Lung microvascular endothelial cell (primary cell): ENCODE measurements around the gene LEKR1. TPM values are rescaled to one million over a fixed set of nuclear protein-coding genes. Genes with fewer than 3 reads are reported as not detected.

Experiments
- DNase-seq, 2 donors: peaks; one replicate each; pipeline versions ENCODE4 v3.0.0 to v3.0.0-alpha.2; 2010; ENCODE audit warnings: low read depth in 2 of 2
- total RNA-seq: library from RNA; depleted of rRNA; stranded (reverse); fragments of >200 nt; gene quantifications from 2 replicates; pipeline ENCODE4 v1.2.1, GENCODE V29; 2014

The LEKR1 gene
- total RNA-seq, 1 donor from 2014 or later: 0.60 TPM

GRCh38 chr3:156978481-156978961 lies 152.4 kb downstream of the LEKR1 start:
- DNase-seq: no peak

- DNase-seq: no peak
Observed at GRCh38 chr3:156981005-156981404, 154.9 kb downstream of the LEKR1 start.

GRCh38 chr3:156983559-156983958 lies 157.4 kb downstream of the LEKR1 start:
- no peak for DNase-seq

GRCh38 chr3:156985711-156986110 lies 159.6 kb downstream of the LEKR1 start:
- DNase-seq: no peak

GRCh38 chr3:156987946-156988345 lies 161.8 kb downstream of the LEKR1 start:
- DNase-seq: no peak

DNA sequence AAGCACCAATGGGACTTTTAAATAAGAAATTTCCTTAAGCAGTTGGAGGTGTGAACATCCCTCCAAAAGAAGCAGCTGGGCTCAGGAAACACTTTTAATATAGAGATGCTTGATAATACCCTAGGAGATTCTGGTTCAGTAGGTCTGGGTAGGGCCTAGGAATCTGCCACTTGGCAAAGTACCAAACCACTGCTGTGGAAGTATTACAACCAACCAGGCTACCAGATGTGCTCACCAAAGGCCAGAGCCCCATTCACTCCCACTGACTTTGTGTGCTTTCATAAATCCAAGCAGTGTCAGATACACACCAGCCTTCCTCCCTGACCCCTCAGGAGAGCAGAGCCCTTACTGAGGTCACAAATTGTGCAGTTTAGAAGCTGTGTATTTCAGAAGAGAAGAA lies 171.2 kb downstream of the LEKR1 start:
- no peak for DNase-seq

GRCh38 chr3:157001221-157001957 lies 175.2 kb downstream of the LEKR1 start:
- DNase-seq: no peak

GRCh38 chr3:157021679-157022078 lies 195.5 kb downstream of the LEKR1 start:
- DNase-seq: no peak

- no peak for DNase-seq
Observed at GRCh38 chr3:157023226-157023625, 197.1 kb downstream of the LEKR1 start.

DNA sequence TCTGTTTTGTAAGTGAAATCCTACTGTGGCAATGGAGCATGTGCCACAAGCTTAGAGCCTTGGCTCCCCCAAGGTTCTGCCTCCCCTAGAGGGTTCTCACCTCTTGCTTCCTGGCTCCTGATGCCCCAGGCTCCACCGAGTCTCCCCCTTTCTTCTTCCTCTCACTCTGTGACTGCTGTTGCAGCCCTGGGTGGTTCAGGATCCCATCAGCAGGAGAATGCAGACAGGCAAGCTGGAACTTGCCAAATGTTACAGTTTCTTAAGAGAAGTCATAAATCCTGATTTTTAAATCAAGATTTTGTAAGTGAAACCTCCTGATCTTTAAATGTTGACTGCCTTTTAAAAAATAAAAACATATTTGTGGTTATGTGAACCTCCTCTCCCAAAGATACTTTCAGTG lies 199.9 kb downstream of the LEKR1 start:
- DNase-seq: no peak

DNA sequence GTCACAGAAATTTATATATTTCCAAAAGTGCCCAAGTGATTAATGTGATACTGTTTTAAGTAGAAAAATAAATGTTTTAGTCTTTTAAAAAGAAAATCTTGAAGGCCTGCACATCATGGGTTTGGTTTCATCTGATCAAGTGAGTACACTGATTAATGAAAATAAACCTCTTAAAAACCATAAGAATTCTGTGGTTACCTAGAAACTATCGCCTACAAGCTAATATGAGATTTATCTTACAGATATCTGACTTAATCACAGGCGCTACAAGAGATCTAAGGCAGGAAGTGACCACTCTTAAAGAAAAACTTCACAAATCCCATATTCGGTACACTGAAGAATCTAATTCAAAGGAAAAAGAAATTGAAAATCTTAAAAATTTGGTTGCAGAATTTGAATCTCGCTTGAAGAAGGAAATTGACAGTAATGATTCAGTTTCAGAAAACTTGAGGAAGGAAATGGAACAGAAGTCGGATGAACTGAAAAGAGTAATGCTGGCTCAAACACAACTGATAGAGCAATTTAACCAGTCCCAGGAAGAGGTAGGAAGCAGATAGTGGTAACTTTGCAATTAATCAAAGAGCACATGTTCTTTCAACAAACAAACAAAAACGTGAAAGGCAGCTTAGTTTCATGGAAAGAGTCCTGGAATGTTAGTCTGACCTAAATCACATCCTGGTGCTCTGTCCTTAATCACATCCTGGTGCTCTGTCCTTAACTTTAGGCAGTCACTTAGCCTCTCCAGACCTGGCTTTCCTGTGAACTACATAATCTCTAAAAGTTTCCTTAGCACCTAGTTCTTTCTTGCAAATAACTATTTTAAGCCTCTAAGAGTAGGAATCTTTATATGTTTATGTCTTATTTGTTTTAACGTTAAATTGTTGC lies 201.9 kb downstream of the LEKR1 start:
- DNase-seq: peak in 1 of 2 donors; percentile 47

GRCh38 chr3:157029365-157029790 lies 203.2 kb downstream of the LEKR1 start:
- no peak for DNase-seq

DNA sequence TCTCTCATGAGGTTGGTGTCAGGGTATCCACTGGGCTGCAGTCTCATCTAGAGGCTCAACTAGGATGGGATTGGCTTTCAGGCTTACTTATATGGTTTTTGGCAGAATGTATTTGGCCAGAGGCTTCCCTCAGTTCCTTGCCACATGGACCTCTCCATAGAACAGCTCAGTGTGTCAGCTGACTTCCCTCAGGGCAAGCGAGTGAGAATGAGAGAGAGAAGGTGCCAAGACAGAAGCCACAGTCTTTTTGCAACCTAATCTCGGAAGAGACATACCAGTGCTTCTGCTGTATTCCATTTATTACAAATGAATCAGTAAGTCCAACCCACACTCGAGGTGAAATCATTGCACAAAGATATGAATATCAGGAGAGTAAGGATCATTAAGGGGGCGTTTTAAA lies 204.6 kb downstream of the LEKR1 start:
- DNase-seq: no peak

DNA sequence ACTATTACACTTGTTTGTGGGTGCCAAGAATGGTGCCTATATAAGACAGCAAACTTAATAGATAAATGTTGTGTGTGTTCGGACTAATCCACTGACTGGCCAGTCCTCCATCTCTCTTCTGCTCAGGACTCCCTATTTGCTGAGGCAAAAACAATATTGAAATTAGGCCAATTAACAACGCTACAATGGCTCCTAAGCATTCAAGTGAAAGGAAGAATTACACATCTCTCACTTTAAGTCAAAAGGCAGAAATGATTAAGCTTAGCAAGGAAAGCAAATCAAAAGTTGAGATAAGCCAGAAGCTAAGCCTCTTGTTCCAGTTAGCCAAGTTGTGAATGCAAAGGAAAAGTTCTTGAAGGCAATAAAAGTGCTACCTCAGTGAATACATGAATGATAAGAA lies 206.8 kb downstream of the LEKR1 start:
- no peak for DNase-seq

- DNase-seq: no peak
Observed at GRCh38 chr3:157040456-157040855, 214.3 kb downstream of the LEKR1 start.

DNA sequence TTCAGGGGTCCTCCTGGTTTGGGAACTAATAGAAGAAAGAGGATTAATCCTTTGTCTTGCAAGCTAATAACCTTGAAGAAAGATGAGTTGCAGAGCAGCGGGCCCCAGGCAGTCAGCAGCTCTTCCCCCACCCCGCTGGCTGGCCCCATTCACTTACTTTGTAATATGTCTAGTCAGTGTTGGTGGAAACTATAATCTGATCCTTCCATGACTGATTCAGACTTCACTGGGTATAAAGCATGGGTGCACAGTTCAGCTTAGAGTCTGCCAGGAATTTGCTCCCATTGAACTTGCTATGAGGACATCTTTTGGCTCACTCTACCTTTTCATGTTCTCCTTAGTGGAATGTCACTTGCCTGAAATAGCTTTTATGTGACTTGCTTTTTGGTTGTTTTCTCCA lies 216.1 kb downstream of the LEKR1 start:
- DNase-seq: no peak

GRCh38 chr3:157043771-157044170 lies 217.6 kb downstream of the LEKR1 start:
- DNase-seq: no peak

- no peak for DNase-seq
Observed at GRCh38 chr3:157045238-157045850, 219.2 kb downstream of the LEKR1 start.

DNA sequence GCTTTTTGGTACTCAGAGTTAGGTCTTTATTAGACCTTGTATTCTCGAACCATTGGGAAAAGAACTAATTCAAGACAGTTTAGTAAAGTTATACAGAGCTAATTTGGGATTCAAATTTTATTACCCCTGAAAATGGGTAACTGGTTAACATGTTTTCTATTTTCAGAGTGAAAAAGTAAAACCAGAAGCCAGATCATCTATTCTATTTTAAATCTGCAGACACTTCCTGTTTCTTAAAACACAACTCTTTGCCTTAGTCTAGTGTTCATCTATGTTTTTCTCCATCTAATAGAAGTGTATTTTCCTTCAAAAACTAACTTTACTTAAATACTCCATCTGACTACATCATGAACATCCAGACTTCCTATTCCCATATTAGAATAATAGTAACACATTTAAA lies 220.4 kb downstream of the LEKR1 start:
- no peak for DNase-seq

DNA sequence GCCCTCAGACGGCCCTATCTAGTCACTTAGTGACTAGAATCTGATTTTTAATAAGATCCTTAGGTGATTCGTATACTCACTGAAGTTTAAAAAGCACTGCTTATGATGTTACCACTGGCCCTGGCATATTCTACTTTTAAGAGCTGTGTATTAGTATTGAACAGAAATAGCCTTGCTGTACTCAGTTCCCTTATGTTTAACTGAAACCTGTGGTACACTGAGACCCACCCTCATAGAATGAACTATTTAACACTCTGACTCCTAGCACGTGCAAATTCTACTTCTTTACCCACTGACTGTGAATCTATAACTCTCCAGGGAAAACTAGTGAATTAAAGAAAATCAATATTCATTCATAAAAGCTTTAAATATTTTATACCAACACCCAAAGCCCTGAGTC lies 224.9 kb downstream of the LEKR1 start:
- DNase-seq: no peak

DNA sequence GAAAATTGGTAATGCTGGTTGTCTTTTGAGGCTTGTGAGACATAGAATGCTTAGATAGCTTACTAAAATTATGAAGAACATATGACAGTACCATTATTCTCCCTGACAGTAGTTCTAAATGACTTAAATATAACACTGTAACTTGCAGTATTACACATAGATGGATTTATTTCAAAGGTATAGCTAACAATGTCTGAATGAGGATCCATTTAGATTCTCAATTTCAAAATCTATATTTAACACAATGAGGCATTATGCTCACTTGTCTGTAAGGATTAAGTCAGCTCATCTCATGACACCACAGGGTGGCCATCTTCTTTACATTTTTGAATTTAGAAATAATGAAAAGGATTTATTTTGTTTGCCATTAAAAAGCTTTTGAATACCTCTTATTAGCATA lies 225.4 kb downstream of the LEKR1 start:
- no peak for DNase-seq

GRCh38 chr3:157056035-157056434 lies 229.9 kb downstream of the LEKR1 start:
- no peak for DNase-seq
